Germinal center (tissue), 1 donor: ENCODE results near the gene ACTG2.

Experiments used
- DNase-seq: peaks from one replicate; pipeline ENCODE4 v3.0.0; 2012; ENCODE audit warnings: mixed read lengths, low spot score

ACTG2 gene

DNA sequence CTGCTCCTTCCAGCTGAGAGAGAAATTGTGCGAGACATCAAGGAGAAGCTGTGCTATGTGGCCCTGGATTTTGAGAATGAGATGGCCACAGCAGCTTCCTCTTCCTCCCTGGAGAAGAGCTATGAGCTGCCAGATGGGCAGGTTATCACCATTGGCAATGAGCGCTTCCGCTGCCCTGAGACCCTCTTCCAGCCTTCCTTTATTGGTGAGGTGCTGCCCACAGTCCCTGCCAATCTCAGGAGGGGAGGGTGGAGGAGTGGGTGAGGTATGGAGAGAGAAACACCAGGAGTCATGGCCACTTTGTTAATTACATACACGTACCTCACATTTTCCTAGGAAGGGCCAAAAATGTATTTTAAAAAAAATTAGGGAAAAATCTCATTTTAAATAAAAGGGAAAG lies 21.9 kb downstream of the ACTG2 start:
- no peak for DNase-seq

DNA sequence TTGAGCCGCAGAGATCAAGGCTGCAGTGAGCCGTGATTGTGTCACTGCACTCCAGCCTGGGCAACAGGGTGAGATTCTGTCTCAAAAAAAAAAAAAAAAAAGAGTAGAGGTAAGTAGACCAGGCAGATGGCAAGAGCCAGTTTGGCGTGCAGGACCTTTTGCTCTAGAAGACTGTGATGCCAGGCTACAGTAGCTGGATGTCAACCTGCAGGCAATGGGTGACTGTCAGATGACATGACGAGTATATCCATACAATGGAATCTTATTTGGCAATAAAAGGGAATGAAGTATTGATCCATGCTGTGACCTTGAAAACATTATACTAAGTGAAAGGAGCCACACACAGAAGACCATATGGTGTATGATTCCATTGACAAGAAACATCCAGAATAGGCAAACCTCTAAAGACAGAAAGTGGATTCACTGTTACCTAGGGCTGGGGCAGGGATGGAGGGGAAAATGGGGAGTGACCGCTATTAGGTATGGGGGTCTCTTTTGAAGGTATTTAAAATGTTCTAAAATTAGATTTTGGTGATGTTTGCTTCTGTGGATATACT lies 22.7 kb downstream of the ACTG2 start:
- no peak for DNase-seq

DNA sequence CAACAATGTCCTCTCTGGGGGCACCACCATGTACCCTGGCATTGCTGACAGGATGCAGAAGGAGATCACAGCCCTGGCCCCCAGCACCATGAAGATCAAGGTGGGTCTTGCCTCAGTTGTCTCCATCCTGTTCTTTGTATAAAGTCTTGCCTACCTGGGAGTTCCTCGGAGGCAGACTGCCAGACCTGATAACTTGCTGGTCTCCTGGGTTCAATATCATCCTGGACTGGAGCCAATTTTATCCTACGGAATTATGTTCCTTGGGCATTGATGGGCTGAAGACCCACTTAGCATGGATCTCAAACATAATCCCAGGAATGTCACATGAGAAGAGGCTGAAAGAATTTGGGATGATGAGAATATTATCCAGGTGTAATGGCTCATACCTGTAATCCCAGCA lies 23.9 kb downstream of the ACTG2 start:
- no peak for DNase-seq

DNA sequence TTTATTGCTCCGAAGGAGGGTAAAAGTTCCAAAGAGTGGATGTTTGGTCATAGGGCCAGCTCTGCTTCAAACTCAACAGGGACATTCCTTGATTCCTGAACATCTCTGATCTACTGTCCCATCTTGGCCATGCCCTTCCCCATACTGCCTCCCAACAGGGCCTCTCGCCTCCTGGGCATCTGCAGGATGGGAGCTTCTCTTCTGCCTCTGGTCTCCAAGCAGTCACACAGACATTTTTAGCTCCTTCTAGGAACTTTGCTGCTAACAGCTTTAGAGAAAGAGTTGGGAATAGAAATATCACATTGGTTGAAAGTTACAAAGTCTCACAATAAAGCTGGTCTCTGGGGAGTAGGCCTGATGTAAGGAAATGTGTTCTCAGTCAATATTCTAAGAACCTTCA lies 24.5 kb downstream of the ACTG2 start:
- DNase-seq, result no peak

DNA sequence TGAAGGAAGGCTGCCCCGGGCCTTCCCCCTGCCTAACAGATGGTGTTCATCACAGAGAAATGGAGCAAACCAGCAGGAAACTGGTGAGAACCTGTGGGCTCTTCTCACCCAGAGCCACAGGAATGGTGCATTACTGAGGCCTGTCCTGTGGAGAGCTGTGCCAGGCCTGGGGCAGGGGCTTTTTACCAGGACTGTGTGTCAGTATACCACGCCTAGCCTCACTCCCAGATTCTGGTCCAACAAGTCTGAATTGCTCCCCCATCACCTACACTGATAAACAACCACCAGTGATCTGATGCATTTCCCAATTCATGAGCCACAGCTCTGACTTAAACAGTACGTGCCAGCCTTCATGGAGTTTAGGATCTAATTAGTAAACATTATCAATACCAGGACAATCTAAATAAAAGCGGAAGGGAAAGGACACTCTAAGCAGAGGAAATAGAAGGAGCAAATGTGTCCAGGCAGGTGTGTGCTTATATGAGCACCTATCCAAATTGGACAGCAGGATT lies 24.9 kb downstream of the ACTG2 start:
- DNase-seq, result no peak

DNA sequence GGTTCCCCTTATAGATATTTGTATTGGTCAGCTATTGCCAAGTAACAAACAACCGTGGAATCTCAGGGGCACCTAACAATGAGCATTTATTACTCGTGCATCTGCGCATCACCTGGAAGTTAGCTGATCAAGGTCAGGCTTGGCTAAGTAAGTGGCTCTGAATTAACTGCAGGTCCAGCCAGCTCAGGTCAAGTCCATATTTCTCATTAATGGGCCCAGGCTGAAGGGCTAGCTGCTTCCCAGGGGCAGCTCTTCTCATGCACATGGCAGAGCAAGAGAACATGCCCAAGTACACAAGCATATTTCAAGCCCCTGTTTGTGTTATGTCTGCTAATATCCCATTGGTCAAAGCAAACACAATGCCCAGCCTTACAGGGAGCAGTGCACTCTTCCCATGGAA lies 26.0 kb downstream of the ACTG2 start:
- no peak for DNase-seq

DNA sequence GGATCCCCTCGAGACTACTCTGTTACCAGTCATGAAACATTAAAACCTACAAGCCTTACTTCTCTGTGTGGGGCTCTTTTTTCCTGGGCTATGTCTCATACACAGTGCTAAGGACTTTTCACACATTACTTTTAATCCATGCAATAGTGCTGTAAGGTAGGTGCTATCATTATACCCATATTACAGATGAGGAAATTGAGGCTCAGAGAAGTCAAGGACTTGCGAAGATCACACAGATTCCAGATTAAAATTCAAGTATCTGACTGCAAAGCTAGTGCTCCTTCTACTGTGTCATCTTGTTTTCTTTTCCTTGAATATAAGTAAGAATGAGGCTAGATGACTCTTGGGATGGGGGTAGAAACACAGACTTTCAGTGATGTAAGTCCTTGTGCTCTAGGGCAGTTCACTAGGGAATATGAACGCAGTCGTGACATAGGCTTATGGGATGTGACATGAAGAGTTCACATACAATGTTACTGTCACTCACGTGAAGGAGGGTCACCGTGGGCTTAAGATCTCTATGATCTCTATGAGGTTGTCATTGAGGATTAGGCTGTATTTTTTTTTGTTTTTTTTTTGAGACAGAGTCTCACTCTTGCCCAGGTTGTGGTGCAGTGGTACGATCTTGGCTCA lies 26.9 kb downstream of the ACTG2 start:
- DNase-seq, result no peak

DNA sequence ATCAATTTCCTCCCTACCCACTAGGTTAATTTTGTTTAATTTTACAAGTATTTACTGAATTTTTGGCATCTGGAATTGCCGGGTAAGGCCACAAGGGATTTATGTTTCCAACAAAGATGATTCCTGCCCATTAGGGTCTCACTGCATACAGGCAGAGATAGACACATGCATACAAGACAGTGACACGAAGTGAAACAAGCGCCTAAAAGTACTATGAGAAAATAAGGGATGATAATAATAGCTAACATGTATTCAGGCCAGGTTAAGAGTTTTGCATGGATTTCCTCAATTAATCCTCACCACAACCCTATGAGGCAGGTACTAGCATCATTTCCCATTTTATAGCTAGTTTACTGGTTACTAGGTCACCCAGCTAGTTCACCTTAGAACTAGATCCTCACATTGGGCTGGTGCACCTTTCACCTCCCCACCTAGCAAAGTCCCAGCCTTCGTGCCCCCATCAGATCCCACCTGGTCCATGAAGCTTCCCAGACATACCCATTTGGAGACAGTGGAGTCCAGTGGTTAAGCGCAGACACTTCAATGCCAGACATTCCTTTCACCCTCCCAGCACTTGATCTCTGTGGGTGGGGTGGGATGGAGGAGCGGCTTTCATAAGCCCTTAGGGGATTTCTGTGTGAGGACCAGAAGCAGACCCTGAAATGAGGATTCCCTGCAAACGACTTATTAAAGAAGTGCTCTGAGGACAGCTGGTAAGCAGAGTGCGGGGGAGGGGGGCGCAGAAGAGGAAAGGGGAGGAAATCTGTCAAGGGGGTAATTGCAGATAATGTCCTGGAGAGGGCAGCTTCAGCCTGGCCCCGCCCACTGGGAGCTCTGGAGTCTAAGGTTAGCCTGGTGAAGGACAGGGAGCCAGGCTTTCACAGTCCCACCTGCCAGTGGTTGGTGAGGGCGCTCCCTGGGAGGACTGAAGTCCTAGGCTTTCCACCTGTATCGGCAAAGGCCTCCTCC lies 28.1 kb downstream of the ACTG2 start:
- peak; percentile 41 for DNase-seq

DNA sequence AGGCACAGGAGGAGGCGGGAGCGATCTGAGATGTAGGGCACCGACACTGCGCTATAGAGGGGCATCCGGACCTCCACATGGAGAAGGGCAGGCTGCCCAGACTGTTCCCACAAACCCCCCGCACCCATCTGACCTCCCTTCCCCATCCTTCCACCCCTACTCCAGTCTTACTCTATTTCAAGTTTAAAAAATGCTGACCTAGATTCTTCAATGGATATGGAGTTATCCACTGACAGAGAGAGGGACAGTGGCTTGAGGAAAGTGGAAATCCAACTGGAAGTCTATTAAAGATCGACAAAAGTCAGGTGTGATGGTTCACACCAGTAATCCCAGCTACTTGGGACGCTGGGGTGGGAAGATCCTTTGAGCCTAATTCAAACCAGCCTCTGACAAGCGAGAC lies 28.8 kb downstream of the ACTG2 start:
- no peak for DNase-seq

DNA sequence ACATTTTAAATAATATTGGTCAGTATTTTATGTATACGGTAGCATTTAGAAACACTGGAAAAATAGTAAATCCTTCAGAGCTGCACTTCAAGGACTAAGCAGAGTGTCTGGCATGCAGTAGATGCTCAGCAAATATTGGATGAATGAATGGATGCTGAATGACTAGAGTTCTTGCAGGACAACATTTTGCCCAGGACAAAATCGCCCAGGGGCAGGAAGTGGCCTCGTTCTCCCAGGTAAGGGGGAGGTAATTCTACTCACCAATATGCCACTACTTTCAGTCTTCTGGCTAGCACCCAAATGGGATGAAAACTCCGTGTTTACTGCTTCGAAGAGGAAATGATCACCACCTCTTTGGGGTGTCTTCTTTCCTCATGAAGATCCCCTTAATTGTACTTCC lies 29.9 kb downstream of the ACTG2 start:
- no peak for DNase-seq

DNA sequence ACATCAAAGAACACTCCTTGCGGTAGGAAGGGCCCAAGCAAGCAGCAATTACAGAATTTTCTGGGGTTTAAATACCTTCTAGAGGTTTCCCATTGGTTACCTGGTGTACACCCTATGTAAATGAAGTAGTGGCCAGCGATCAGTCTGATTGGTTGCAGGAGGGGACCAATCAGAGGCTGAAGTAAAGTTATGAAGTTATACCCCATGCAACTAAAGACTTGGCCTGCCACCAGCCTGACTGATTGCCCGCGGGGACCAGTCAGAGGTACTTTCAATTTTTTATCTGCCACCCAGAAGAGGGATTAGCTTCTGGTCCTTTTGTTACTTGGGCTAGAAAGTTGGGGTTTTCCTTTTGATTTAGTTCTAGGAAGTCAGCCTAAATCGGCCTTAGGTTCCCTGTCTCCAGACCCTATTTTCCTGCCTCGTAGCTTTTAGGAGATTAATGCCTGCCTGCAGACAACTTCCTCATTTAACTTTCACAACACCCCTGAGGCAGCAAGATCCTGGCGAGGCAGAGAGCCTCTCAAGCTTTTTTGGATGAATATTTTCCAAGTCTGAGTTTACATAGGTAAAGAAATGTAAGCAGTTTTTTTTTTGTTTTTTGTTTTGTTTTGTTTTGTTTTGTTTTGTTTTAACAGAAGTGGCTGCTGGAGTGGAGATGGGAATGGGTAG lies 32.4 kb downstream of the ACTG2 start:
- no peak for DNase-seq

DNA sequence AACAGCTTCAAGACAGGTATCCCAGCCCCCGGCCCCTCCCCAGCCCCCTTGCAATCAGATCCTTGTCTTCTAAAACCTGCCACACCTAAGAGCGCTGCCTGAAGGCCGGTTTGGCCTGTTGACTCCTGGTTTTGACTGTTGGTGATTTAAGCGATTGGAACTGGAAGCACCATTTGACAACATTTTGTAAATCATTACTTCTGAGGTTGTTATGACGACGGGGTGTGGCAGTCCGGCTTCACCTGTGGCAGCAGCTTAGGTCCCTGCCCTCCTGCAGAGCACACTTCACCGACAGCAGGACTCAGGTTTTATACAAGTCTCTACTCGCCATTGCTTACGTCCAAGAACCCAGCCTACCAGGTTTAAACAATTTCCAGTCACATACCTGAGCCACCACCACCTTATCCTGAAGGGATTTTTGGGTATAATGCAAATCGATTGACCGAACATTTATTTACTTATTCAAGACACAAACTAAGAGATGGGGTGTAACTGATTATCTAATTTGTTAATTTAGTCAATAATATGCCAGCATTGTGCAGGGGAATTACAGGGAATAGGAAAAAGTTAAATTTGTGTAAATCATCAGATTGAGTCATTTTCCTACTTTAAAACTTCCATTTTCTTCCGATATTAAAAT lies 33.2 kb downstream of the ACTG2 start:
- DNase-seq, result no peak

DNA sequence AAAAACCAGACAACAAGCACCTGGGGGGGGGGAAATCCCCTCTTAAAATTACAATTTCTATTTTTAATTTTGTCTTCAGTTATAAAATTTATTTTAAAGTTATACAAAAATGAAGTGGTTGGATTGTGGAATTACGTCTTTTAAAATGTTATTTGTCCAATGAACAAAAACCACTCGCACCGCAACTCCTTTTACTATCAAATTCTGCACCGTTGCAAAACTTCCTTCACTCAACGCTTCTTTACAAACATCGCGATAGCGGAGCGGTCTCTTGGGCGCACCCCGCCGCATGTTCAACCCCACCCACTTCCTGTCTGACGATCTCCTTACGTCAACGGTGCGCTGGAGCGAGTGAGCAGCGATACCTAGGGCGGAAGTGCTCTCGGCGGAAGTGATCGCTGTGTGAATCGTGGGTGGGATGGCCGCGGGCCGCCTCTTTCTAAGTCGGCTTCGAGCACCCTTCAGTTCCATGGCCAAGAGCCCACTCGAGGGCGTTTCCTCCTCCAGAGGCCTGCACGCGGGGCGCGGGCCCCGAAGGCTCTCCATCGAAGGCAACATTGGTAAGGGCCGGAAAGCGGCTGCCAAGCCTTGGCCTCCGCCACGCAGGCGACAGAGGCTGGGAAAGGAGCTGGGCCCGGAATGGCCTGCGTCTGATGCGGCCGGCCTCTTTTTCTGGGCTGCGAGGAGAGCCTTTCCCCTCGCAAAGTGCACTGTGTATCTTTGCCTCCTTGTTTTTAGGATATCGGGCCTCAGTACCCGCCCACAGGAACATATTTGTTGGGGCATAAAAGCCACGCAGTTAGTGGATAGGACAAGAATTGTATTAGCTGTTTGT lies 33.9 kb downstream of the ACTG2 start, which contains the start of gene DGUOK:
Gene DGUOK, plus strand, starts transcription at position 388 of the 835 bp plus-strand sequence. Its CDS starts 31 bp downstream, at position 419.
- DNase-seq, result peak; percentile 93

DNA sequence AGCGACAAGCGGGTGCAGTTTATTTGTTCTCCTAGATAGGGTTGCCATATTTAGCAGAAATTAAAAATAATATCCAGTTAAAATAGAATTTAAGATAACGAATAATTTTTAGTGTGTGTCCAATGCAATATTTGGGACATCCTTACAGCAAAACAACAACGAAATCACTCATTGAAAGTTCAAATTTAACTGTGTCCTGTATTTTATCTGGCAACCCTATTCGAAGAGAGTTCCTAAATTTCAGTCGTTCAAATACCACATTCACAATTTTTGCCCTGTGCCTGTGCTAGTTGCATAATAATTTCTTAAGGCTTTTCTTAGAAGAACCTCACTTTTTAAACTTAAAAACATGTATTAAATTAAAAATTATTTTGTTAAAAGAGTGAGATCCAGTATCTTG lies 34.5 kb downstream of the ACTG2 start:
- no peak for DNase-seq

DNA sequence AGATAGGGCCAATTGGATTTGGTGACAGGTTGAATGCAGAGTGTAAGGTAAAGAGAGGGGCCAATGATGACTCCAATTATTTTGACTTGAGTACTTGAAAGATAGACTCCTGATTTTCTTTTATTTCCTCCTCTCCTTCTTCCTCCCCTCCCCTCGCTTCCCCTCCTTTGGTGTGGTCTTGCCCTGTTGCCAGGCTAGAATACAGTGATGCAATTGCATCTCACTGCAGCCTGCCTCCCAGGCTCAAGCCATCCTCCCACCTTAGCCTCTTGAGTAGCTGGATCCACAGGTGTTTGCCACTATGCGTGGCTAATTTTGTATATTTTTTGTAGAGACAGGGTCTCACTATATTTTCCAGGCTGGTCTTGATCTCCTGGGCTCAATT lies 36.1 kb downstream of the ACTG2 start:
- no peak for DNase-seq

DNA sequence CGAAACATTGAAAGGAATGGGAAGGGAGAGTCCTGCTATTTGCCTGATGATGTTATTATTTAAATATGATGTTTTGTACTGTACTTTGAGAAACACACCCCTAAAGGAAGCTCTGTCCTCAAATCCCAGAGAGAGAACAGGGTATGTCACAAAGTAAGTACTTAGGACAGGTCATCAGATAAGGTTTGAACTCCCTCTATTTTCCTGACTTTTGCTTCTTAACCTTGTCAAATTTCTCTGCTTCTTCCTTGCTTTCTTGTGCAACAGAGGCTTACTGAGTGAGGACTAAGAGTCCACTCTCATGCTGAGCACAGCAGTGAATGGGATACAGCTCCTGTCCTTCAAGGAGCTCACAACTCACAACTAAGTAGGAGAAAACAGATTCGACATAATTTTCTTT lies 37.6 kb downstream of the ACTG2 start:
- DNase-seq, result no peak

DNA sequence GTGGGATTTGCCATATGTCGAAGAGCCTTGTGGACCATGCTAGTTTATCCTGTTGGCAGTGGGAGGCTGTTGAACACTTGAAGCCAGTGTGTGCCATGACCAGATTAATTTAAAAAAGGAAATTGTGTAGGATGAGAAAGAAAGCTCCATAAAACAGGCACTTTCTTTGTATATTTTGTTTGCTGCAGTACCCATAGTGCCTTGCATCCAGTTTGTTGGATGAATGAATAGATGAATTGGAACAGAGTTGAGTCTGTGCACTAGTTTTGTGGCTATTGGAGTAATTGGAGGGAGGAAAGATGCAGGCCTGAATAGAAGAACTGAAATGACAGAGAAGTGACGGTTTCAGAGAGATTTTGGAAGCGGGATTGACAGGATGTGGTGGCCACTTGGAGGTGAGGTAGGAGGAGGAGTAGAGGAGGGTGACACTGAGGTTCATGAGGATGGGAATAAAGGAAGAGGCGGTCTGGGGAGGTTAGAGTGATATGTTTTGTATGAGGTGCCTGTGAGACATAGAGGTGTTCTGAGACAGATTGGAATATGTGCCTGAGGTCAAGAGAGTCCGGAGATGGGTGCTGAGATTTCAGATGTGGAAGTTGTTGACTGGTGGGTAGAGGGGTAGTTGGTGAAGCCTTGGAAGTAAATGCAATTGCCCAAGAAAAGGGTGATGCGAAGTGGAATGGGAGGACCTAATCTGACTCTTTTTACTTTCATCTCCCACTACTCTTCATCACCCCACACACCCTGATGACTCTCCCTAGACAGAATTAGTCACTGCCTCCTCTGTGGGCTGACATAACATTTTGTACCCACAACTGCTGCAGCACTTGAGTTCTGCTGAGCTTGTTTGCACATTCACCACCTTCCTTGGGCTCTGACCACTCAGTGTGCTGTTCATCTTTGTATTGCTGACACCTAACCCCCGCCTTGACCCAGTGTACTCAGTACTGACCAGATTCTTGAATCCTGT lies 39.0 kb downstream of the ACTG2 start:
- no peak for DNase-seq

DNA sequence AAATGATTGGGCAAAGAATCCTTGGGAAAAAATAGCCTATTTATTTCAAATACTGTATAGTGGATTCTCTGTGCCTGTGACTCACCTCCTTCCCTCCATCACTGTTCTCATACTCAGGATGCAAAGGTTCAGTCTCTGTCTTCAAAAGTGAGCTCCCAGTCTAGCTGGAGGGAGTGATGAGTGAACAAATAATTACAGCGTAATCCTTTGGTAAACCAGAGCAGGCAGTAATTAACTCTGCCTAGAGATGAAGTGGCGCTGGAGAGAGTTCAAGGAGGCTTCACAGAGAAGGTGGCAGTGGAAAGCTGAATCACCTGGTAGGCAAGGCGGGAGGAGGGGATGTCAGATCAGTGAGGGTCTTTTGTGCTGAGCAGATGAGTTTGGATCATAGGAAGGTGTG lies 40.4 kb downstream of the ACTG2 start:
- no peak for DNase-seq

DNA sequence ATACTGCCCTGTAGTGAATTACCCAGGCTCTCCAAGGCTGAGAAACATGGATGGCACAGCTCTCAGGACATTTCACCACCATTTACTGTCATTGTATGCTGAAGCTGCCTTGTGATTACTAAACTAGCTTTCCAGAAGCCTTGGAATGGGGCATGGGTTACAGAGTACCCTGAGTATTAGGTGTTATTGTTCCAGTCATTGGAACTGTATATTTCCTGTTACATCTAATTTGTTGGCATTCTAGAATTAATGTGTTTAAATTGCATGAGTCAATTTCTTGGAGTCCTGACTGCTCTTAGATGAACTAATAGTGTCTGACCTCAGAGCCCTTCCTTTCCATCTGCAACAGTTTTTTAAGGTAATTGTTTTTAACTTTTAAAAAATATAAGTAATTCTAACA lies 42.8 kb downstream of the ACTG2 start:
- no peak for DNase-seq
